Neural cell (in vitro differentiated cells): ENCODE data around the gene SLC9A2.

Source experiments
- EP300 ChIP-seq: fragments of 450-650 bp; conservative IDR thresholded peaks from 2 replicates; pipeline ENCODE4 v1.6.1; 2014; ENCODE audit warnings: antibody characterized with exemption, mild to moderate bottlenecking, moderate library complexity; ENCODE audit not compliant: poor library complexity, severe bottlenecking
- EZH2 ChIP-seq: fragments of 200-600, 300-800 bp; shearing (Covaris generic), sonication (generic); IDR thresholded peaks from 2 replicates; pipeline ENCODE4 v1.6.1; 2014; ENCODE audit warnings: antibody characterized with exemption, low read length, borderline replicate concordance, mild to moderate bottlenecking; ENCODE audit not compliant: insufficient read depth, poor library complexity, severe bottlenecking
- MXI1 ChIP-seq: fragments of 450-650 bp; conservative IDR thresholded peaks from 2 replicates; pipeline ENCODE4 v1.6.1; 2014; ENCODE audit warnings: antibody characterized with exemption, mild to moderate bottlenecking; ENCODE audit not compliant: poor library complexity, severe bottlenecking
- POLR2AphosphoS5 ChIP-seq: IDR thresholded peaks from 2 replicates; pipeline ENCODE4 v1.6.1; 2012
- RAD21 ChIP-seq: fragments of 450-650 bp; conservative IDR thresholded peaks from 2 replicates; pipeline ENCODE4 v1.6.1; 2014; ENCODE audit warnings: antibody characterized with exemption, mild to moderate bottlenecking, moderate library complexity
- SMC3 ChIP-seq: fragments of 450-650 bp; conservative IDR thresholded peaks from 2 replicates; pipeline ENCODE4 v1.6.1; 2014; ENCODE audit warnings: antibody characterized with exemption, mild to moderate bottlenecking, moderate library complexity; ENCODE audit not compliant: poor library complexity
- TAF1 ChIP-seq: IDR thresholded peaks from 2 replicates; pipeline ENCODE4 v1.6.1; 2012; ENCODE audit warnings: low read depth
- TF ChIP-seq, protein P1 (sequence below): fragments of 450-650 bp; IDR thresholded peaks from 2 replicates; pipeline ENCODE4 v1.5.1; 2014; ENCODE audit warnings: antibody characterized with exemption, mild to moderate bottlenecking, moderate library complexity; ENCODE audit not compliant: poor library complexity, severe bottlenecking
- TF ChIP-seq, protein P2 (sequence below): IDR thresholded peaks from 2 replicates; pipeline ENCODE4 v1.6.1; 2012; ENCODE audit warnings: borderline replicate concordance

DNA sequence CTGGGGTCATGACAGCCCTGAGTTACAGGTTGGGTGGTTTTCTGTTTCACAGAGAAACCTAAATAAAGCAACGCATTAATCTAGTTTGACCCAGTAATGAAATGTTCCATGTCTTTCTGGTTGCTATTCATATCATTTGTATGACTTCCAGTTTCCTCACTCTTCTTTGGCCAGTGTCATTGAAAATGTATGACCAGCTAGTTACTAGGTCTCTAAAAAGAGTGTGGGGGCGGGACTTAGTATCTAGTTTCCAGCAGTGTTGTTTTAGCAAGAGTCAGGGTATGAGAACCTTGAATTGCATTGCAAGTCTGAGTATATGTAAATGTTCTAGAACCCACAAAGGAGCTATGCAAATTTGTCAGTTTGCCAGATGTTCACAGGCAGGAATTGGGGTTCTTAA is 47.7 kb downstream of the SLC9A2 start:
- TF ChIP-seq EZH2 (no peak), TAF1 (no peak), POLR2AphosphoS5 (no peak), RAD21 (no peak), SMC3 (no peak), EP300 (no peak), MXI1 (no peak)
- TF ChIP-seq, protein P1, sequence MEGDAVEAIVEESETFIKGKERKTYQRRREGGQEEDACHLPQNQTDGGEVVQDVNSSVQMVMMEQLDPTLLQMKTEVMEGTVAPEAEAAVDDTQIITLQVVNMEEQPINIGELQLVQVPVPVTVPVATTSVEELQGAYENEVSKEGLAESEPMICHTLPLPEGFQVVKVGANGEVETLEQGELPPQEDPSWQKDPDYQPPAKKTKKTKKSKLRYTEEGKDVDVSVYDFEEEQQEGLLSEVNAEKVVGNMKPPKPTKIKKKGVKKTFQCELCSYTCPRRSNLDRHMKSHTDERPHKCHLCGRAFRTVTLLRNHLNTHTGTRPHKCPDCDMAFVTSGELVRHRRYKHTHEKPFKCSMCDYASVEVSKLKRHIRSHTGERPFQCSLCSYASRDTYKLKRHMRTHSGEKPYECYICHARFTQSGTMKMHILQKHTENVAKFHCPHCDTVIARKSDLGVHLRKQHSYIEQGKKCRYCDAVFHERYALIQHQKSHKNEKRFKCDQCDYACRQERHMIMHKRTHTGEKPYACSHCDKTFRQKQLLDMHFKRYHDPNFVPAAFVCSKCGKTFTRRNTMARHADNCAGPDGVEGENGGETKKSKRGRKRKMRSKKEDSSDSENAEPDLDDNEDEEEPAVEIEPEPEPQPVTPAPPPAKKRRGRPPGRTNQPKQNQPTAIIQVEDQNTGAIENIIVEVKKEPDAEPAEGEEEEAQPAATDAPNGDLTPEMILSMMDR = no peak
- TF ChIP-seq, protein P2, sequence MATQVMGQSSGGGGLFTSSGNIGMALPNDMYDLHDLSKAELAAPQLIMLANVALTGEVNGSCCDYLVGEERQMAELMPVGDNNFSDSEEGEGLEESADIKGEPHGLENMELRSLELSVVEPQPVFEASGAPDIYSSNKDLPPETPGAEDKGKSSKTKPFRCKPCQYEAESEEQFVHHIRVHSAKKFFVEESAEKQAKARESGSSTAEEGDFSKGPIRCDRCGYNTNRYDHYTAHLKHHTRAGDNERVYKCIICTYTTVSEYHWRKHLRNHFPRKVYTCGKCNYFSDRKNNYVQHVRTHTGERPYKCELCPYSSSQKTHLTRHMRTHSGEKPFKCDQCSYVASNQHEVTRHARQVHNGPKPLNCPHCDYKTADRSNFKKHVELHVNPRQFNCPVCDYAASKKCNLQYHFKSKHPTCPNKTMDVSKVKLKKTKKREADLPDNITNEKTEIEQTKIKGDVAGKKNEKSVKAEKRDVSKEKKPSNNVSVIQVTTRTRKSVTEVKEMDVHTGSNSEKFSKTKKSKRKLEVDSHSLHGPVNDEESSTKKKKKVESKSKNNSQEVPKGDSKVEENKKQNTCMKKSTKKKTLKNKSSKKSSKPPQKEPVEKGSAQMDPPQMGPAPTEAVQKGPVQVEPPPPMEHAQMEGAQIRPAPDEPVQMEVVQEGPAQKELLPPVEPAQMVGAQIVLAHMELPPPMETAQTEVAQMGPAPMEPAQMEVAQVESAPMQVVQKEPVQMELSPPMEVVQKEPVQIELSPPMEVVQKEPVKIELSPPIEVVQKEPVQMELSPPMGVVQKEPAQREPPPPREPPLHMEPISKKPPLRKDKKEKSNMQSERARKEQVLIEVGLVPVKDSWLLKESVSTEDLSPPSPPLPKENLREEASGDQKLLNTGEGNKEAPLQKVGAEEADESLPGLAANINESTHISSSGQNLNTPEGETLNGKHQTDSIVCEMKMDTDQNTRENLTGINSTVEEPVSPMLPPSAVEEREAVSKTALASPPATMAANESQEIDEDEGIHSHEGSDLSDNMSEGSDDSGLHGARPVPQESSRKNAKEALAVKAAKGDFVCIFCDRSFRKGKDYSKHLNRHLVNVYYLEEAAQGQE = no peak
